NCI-H2029 (cell line): ENCODE measurements around the gene C15orf39.
"Not testable (repeated sequence)": the region's sequence is repeated elsewhere in the genome, so short reads cannot be mapped to it uniquely, and the experiment has no call there.

Source experiments
- DNase-seq: peaks from one replicate; lab custom pipeline; 2025; lab: John Stamatoyannopoulos, UW

Gene C15orf39

GRCh38 chr15:75232252-75232813 is 30.7 kb downstream of the C15orf39 start:
- no peak for DNase-seq

GRCh38 chr15:75232826-75233503 is 31.3 kb downstream of the C15orf39 start:
- no peak for DNase-seq

- no peak for DNase-seq
These were observed 32.0 kb downstream of the C15orf39 start for GRCh38 chr15:75233504-75234190.

- no peak for DNase-seq
These were observed 32.6 kb downstream of the C15orf39 start for GRCh38 chr15:75234191-75234810.

- no peak for DNase-seq
These were observed 33.5 kb downstream of the C15orf39 start for GRCh38 chr15:75235051-75235673.

GRCh38 chr15:75235760-75236729 is 34.4 kb downstream of the C15orf39 start:
- no peak for DNase-seq

GRCh38 chr15:75237316-75237982 is 35.8 kb downstream of the C15orf39 start:
- DNase-seq, result no peak

GRCh38 chr15:75238150-75238549 is 36.5 kb downstream of the C15orf39 start:
- no peak for DNase-seq

- not testable (repeated sequence) for DNase-seq
These were observed 44.1 kb downstream of the C15orf39 start for GRCh38 chr15:75245741-75246140.

GRCh38 chr15:75248991-75249390 is 47.3 kb downstream of the C15orf39 start:
- not testable (repeated sequence) for DNase-seq

- no peak for DNase-seq
These were observed 48.0 kb downstream of the C15orf39 start for GRCh38 chr15:75249726-75250125.

GRCh38 chr15:75251343-75251742 is 49.7 kb downstream of the C15orf39 start:
- DNase-seq, result not testable (repeated sequence)

- DNase-seq, result not testable (repeated sequence)
These were observed 50.6 kb downstream of the C15orf39 start for GRCh38 chr15:75252285-75252684.

GRCh38 chr15:75258034-75258433 is 56.4 kb downstream of the C15orf39 start, which contains the start of gene GOLGA6C:
TSS of gene GOLGA6C (plus strand) at chr15:75258334. CDS start at chr15:75258599, 265 bp downstream.
- not testable (repeated sequence) for DNase-seq

- DNase-seq, result not testable (repeated sequence)
These were observed 57.1 kb downstream of the C15orf39 start for GRCh38 chr15:75258620-75259343.

- not testable (repeated sequence) for DNase-seq
These were observed 58.2 kb downstream of the C15orf39 start for GRCh38 chr15:75259873-75260272.
